NCI-H2196 treated with DMSO at 0.1 percent for 48 hours (cell line): ENCODE data around the gene ZNF75A.
"Not testable (repeated sequence)": the region's sequence is repeated elsewhere in the genome, so short reads cannot be mapped to it uniquely, and the experiment has no call there.

ENCODE experiments used
- DNase-seq: peaks from one replicate; lab custom pipeline; 2025; ENCODE audit not compliant: unreplicated experiment; lab: John Stamatoyannopoulos, UW

ZNF75A gene

DNA sequence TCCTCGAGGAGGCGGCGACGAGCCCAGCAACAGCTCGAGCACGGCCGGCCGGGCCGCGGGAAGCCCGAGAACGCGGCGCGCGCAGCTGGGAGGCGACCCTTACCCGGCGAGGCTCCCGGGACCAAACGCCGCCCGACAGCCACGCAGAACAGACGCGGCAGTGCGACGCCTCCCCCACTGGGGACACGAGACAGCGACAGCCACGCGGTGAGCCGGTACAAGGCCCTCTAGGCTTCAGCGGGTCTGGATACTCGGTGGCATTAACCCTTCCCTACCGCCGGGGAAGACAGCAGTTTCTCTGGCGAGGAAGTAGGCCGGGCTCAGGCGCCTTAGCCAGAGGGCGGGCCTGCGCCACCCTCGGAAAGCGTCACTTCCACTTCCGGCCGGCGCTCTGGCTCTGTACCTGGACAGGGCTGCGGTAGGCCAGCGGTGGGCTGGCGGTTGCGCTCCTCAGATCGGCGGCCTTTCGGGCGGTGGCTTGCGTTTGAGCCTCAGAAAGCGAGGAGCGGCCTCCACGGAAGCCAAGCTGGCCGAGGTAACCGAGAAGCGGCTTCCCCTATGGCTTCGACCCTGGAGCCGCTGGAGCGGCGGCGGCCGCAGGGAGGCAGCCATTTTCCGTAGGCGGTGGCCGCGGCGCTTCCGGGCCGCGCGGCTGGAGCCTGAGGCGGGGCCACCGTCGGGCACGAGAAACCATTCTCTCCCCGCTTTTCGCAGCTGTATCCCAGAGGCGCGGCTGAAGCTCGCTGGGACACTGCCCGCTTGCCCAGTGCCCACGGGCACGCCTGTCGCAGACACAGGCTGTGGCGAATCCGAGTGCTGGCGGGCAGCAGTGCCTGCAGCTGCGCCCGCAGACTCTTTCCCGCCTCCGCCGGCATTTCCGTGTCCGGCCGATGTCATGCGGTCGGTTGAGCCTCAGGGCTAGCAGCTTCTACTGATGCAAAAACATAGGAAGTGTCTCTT lies at the start of gene ZNF75A, which contains the start of gene TIGD7:
Gene ZNF75A (plus strand): TSS at position 389 of the 960 bp plus-strand sequence. CDS start 2,932 bp downstream, outside the sequence.
Gene TIGD7 (minus strand): TSS at position 322 of the 960 bp plus-strand sequence. CDS start 4,816 bp downstream, outside the sequence.
- peak; percentile 88 for DNase-seq

DNA sequence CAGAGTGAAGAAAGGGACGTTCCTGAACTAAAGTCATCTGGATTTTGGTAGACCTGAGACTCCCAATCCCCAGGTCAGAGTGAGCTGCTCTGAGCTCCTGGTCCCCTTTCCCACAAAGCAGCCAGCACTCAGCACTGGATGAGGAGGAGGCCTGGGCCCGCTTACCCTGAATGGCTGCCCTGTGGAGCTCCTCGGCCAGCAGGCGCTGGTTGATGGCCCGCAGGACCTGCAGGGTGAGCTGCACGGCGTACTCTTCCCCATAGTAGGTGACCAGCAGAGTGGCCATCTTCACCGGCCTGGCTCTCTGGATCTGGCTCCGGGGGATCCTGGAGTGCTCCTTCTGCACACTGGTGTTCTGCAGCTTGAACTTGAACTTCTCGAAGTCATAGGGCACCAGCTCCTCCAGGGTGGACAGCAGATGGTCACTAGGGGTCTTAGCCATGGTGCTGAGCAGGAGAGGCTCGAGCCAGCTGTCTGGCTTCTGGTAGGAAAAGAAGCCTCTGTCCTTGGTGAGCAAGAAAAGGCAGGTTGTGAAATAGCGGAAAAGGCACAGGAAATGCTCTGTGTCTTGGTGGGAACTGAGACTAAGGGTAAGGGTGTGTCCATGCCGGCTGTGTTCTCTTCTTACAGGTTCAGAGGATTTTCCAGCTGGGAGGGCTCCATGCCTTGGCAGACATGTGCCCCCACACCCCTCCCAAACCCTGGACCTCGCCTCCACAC lies 49.0 kb upstream of the ZNF75A start, which contains the start of gene MEFV:
Gene MEFV (minus strand): TSS at position 488 of the 720 bp plus-strand sequence. CDS start 46 bp downstream, at position 442.
- no peak for DNase-seq

DNA sequence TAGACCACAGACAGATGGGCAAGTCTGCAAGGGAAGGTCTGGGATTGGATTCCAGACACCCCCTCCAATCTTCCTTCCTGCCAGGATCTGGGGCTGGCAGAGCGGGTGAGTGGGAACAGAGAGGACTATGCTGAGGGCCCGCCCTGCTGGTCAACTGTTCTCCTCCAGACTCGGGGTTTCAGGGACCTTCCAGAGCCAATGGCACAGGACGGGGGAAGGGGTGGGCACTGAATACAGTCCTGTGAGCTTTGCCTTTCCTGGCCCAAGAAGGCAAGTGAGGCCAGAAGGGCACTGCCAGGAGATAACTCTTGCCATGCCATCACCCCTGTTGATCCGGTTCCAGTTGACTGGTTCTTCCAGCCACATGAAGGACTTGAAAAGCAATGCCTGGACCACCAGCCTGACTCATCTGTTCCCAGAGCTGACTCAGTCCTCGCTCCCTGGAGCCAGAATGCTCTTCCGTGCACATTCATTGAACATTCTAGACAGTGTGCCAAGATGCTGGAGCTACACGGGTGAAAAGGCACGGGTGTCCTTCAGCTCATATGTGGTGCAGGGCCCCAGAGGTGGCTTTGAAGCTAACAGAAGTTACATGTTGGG lies 48.3 kb upstream of the ZNF75A start:
- no peak for DNase-seq

DNA sequence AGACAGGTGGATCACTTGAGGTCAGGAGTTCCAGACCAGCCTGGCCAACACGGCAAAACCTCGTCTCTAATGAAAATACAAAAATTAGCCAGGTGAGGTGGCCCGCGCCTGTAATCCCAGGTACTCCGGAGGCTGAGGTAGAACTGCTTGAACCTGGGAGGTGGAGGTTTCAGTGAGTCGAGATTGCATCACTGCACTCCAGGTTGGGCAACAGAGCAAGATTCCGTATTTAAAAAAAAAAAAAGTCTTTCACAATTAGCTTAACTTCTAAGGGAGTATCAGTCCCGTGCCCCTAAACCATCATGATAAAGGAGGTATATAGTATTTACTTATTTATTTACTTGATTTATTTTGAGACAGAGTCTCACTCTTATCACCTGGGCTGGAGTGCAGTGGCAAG lies 45.5 kb upstream of the ZNF75A start:
- DNase-seq: no peak

DNA sequence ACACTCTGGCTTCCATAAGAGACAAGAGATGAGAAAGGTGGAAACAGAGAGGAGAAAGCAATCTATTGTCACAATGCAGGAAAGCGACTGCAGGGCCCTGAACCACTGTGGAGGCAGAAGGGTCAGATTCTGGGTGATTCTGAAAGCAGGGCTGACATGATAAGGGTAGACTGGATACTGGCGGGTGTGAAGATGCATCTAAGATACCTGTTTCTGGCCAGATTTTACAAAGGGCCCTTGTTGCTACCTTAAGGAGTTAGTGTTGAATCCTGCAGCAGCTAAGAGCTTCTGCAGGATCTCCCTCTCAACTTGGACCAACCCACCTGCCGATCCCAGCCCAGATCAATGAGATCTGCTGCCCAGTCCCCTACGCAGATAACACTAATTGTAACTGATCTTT lies 42.8 kb upstream of the ZNF75A start:
- DNase-seq: no peak

DNA sequence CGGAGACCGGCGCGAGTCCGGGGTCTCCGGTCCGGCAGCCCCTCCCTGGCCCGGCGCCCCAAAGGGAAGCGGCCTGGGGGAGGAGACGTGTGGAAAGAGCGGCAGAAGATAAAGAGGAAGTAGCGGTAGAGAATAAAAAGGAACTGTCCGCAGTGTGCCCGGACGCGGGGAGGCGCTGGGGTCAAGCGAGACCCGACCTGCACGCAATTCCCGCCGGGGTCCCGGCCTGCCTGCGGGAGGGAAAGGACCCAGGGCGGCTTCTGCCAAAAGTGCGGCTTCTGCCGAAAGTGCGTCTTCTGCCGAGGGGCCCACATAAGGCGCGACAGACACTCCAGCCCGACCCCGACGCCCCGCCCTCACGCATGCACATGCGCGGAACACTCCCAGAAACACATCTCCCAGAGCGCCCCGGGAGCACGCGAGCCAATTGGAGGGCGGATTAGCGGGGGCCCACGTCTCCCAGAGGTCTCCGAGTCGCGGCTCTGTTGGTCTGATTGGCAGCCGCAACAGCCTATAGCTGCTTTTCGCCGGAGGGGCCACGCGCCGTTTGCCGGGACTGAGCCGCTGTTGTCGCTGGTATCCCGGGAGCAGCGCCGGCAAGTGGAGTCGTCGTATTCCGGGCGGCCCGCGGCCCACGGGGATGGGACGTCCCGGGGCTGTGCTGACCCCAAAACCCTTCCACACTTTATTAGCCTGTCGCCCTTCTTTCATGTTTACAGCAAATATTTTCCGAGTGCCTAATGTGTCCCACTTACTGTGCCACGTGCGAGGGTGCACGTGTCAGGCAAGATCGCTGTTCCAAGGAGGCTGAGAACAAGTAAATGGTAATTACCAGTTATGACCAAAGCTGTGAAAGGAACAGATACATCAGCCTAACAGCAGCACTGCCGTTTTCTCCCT lies 40.9 kb upstream of the ZNF75A start:
- DNase-seq: peak; percentile 97

DNA sequence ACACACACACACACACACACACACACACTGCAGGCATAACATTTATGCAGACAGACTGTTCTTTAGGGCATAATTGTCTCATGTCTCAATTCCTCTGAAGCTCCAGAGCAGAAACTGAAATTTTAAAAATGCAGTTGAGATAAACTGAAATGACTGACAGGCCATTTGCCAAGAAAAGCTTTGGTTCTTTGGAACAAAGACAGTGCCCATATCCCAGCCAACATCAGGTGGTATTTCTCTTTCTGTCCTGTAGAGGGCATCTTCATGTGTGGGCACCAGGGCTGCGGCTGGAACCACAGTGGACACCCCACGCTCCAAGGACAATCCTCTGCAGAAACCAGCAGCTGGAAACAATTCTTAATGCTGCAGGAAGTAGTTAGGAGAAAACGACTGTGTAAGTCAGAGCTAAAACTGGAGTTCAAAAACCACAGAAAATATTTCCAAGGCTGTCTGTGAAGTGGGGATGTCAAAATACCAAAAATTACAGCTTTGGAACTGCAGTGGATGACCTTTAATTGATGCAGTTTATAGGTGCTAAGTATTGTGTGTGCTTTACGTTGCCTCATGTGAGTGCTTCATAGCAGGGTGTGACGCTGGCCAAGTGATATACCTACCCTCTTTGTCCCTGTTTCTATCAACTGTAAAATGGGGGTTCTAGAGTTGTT lies 38.3 kb upstream of the ZNF75A start:
- DNase-seq: peak; percentile 4

DNA sequence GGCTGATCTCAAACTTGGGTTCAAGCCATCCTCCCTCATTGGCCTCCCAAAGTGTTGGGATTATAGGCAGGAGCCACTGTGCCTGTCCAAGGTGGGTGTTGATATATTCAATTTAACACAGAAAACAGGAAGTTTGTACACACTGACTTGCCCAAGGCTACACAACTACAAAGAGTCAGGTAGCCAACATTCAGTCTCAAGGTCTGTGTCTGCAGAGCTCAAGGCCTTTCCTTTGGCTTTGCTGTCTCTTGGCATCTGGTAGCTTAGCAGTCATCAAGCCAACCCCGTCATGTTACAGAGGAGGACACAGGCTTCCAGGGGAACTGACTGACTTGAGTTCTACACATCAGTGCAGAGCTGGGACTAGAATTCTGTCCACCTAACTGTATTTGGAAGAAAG lies 37.0 kb upstream of the ZNF75A start:
- DNase-seq: no peak

DNA sequence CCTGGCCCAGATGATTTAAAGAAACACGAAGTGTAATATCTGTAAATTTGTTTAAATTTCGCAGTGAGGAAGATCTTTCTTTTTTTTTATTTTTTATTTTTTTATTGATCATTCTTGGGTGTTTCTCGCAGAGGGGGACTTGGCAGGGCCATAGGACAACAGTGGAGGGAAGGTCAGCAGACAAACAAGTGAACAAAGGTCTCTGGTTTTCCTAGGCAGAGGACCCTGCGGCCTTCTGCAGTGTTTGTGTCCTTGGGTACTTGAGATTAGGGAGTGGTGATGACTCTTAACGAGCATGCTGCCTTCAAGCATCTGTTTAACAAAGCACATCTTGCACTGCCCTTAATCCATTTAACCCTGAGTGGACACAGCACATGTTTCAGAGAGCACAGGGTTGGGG lies 34.6 kb upstream of the ZNF75A start:
- not testable (repeated sequence) for DNase-seq

DNA sequence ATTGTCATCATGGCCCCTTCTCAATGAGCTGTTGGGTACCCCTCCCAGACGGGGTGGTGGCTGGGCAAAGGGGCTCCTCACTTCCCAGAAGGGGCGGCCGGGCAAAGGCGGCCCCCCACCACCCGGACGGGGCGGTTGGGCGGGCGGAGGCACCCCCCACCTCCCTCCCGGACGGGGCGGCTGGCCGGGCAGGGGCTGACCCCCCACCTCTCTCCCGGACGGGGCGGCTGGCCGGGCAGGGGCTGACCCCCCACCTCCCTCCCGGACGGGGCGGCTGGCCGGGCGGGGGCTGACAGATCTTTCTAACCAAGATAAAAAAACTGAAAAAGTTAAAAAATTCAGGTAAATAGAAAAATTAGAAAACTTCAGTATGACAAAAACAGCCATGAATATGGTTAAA lies 34.0 kb upstream of the ZNF75A start:
- DNase-seq: not testable (repeated sequence)

DNA sequence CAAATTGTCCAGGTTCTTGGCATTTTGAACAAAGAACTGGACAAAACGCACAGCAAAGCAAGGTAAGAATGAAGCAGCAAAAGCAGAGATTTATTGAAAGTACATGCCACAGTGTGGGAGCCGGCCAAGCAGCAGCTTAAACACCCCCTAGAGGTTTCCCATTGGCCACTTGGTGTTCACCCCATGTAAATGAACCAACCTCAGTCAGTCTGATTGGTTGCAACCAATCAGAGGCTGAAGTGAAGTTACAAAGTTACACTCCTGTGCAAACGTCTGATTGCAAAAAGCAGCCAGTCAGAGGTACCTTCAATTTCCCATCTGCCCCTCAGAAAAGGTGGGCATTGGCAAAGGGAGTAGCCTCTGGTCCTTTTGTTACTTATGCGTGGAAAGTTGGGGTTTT lies 30.8 kb upstream of the ZNF75A start:
- DNase-seq: no peak

DNA sequence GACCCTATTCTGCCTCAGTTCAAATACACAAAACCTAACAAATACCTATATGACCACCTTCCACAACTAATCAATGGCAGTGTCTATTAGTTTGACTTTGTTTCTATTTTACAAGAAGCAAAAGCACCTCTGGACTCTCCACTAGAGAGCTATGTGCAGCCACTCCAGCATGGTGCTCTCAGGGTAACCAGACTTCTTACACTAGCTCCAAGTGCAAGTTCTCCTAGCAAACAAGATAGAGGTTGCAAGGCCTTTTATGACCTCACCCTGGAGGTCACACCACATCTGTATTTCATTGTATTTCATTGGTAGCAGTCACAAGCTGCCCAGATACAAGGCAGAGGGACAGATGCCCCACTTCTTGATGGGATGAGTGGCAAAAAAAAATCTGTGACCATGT lies 30.4 kb upstream of the ZNF75A start:
- DNase-seq: no peak

DNA sequence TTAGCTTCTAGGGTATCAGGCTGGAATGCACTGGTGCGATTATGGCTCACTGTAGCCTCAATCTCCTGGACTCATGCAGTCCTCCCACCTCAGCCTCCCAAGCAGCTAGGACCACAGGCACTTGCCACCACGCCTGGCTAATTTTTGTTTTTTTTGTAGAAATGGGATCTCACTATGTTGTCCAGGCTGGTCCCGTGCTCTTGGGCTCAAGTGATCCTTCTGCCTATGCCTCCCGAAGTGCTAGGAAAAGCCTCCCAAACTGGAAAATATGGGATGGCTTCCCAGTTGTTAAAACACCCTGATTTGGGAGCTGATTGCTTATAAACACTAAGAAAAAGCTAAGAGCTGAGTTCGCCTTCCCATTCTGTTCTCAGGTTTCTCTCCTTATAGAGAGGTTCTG lies 28.6 kb upstream of the ZNF75A start:
- DNase-seq: no peak

DNA sequence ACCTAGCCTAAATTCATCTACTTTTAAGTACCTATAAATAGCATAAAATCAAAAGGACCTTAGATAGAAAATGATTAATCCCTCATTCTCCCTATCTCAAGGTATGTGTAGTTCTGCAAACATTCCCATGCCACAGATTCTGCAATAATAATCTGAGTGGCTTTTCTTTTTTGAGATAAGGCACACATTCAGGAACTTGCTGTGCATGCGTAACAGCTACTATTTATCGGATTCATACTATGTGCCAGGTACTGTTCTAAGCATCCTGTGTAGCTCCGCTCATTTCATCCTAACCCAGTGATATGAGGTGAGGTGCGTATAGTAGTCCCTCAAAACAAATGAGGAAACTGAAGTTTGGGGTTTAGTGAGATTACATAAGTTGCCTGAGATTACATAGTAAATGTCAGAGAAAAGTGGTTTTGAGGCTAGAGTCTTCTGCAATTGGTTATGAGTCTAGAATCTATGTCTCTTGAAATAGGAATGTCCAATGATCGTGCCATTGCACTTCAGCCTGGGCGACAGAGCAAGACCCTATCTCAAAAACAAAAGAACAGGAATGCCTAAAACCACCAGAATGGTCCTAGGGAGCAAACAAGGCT lies 24.0 kb upstream of the ZNF75A start:
- no peak for DNase-seq

DNA sequence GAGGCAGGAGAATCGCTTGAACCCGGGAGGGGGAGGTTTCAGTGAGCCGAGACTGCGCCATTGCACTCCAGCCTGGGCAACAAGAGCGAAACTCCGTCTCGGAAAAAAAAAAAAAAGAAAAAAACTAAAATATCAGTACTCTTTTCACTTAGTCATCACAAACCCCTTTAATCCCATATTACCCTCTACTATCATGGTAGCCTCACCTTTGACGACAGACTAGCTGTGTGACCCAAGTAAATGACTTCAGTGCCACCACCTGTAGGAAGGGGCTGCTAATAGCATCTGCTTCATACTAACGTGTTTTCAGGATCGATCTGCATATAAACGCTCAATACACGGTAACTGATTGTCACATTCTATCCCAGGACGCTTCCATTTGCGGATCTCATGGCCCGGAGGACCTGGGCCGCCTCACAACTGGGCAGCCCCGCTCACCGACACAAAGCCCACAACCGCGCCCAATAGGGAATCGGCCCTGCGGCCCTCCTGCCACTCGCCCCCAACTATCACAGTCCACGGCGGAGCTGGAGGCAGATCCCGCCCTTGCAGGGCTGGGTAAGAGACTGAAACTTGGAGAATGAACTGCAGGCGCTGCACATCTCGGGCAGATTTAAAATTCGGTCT lies 23.1 kb upstream of the ZNF75A start:
- DNase-seq: no peak

DNA sequence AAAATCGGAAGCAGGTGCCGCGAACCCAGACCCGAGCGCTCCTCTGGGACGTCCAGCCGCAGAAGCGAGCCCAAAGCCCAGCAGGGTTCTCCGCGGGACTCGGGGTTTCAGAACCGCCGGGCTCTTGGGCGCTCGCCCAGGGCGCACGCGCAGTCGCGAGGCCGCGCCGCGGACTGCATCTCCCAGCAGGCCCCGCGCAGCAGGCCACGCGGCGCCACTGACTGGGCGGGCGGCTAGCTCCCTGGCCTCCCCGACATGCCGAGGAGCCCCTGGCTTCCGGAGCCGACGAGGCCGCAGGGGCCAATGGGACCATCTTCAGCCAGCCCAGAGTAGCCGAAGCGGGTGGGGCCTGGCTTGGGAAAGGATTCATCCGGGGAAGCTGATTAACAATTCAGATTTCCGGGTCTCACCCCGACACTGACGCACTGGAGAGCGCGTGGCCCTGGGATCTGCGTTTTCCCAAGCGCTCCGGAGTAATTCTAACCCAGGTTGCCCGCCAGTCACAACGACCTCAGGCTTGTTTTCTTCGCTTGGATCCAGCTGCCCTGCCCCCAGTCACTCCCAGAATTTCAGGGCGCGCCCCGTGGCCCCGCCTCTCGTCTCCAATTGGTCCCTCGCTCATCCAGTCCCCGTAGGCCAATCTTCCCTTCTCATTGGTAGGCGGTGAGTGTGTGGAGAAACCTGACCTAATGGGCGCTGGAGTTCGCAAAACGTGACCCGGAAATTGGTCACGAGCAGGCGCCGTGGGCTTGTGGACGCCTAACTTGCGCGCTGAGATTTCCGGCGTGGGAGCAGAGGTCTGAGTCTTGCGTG lies 22.4 kb upstream of the ZNF75A start, which contains the start of gene ZNF263:
Gene ZNF263 (plus strand): TSS at position 762 of the 813 bp plus-strand sequence. CDS start 328 bp downstream, outside the sequence.
- DNase-seq: peak; percentile 96

DNA sequence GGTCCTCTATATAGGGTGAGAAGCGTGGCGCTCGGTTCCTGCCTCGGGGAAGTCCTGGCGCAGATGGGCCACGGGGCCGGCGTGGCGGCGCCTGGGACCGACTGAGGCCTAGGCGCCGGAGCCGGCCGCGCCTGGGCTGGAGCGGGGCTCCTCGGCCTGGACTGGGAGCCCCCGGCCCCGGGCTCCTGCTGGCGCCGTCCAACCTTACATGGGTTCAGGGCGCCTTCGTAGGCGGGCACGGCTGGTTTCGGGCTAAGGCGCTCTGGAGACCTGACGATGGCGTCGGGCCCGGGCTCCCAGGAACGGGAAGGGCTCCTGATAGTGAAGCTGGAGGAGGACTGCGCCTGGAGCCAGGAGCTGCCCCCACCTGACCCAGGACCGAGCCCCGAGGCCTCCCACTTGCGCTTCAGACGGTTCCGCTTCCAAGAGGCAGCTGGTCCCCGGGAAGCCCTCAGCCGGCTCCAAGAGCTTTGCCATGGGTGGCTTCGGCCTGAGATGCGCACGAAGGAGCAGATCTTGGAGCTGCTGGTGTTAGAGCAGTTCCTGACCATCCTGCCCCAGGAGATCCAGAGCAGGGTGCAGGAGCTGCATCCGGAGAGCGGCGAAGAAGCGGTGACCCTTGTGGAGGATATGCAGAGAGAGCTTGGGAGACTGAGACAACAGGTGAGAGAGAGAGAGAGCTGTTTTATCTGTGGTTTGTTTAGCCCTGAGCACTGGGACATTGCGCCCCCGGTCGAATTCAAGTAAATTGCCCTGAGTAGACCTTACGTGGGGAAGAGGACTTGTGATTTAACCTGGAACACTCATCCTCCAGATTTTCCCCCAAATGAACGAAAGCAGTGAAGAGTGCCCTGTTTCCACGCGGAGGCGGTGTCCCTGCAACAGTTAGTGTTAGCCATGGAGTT lies 21.5 kb upstream of the ZNF75A start:
- no peak for DNase-seq
